AG09319 (cell line): ENCODE data around the gene ADISSP.
"Not testable (repeated sequence)": the region's sequence is repeated elsewhere in the genome, so short reads cannot be mapped to it uniquely, and the experiment has no call there.

Source experiments
- DNase-seq: peaks from one replicate; pipeline ENCODE4 v3.0.0-alpha.2; 2010; ENCODE audit warnings: low read depth; ENCODE audit errors: extremely low read depth
- TF ChIP-seq, protein P1 (sequence below): IDR thresholded peaks from 2 replicates; pipeline ENCODE4 v1.5.1; 2011; ENCODE audit warnings: low read depth, mild to moderate bottlenecking, inconsistent platforms, low read length, moderate library complexity

Gene ADISSP

DNA sequence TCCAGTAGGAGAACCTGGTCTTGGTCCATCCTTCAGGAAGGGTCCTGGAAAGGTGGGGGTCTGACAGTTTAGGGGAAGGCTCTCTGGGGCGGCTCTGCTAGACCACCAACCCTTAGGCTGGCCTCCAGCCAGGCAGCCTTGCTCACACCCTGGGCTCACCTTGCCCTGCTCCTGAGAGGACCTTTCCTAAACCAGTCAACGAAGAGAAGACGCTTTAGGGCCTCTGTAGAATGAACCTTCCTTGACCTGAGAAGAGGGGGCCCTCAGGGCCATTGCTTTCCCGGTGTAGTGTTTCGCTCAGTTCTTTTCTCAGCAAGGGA, 29.6 kb upstream of the ADISSP start:
- no peak for DNase-seq
- TF ChIP-seq, protein P1, sequence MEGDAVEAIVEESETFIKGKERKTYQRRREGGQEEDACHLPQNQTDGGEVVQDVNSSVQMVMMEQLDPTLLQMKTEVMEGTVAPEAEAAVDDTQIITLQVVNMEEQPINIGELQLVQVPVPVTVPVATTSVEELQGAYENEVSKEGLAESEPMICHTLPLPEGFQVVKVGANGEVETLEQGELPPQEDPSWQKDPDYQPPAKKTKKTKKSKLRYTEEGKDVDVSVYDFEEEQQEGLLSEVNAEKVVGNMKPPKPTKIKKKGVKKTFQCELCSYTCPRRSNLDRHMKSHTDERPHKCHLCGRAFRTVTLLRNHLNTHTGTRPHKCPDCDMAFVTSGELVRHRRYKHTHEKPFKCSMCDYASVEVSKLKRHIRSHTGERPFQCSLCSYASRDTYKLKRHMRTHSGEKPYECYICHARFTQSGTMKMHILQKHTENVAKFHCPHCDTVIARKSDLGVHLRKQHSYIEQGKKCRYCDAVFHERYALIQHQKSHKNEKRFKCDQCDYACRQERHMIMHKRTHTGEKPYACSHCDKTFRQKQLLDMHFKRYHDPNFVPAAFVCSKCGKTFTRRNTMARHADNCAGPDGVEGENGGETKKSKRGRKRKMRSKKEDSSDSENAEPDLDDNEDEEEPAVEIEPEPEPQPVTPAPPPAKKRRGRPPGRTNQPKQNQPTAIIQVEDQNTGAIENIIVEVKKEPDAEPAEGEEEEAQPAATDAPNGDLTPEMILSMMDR, result no peak

- no peak for DNase-seq
Measured at GRCh38 chr20:3796477-3797225, 29.1 kb upstream of the ADISSP start.

GRCh38 chr20:3795511-3796468, 28.2 kb upstream of the ADISSP start, which contains the start of gene CDC25B:
Gene CDC25B (plus strand): TSS chr20:3796310. CDS start chr20:3796532, 222 bp downstream.
- DNase-seq, result peak; percentile 83
- TF ChIP-seq, protein P1, result peak; percentile 20

More at GRCh38 chr20:3796477-3797225, 29.1 kb upstream of the ADISSP start:
- TF ChIP-seq, protein P1, result no peak

GRCh38 chr20:3794701-3795420, 27.3 kb upstream of the ADISSP start:
- DNase-seq, result no peak
- TF ChIP-seq, protein P1, result no peak

- DNase-seq, result not testable (repeated sequence)
Measured at GRCh38 chr20:3794168-3794567, 26.6 kb upstream of the ADISSP start.

GRCh38 chr20:3789201-3789600, 21.6 kb upstream of the ADISSP start:
- DNase-seq, result not testable (repeated sequence)

DNA sequence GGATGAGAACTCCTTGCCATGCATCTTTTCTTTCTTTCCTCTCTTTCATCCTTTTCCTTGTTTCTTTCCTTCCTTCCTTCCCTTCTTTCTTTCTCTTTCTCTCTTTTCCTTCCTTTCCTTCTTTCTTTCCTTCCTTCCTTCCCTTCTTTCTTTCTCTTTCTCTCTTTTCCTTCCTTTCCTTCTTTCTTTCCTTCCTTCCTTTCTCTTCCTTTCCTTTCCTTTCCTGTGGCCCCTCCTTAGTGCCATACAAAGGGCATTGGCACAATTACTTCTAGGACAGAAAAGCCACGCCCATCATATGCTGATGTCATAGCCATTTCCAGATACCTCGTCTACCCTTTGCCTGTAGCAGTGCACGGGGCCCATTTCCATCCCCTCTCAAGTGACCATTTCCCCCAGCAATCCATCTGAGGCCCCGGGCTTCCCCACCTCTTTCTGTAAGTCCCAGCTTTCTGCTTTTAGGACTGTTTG, 21.2 kb upstream of the ADISSP start:
- TF ChIP-seq, protein P1, result no peak
- DNase-seq, result no peak
